ENCODE data around the gene ADAMTSL1.

GRCh38 chr9:18549772-18550171 is 75.8 kb downstream of the ADAMTSL1 start:
- TF ChIP-seq CTCF (IDR thresholded peaks at IDR 0.05) (no peak), EP300 (IDR thresholded peaks at IDR 0.05) (no peak)
